ENCODE data around the gene FMC1.

GRCh38 chr7:139293534-139293933, 47.6 kb upstream of the FMC1 start:
- TF ChIP-seq CTCF (IDR thresholded peaks at IDR 0.05): no peak
- no peak for TF ChIP-seq POLR2A (IDR thresholded peaks at IDR 0.05)
